OCI-LY7 (cell line): Measurements from ENCODE around the gene TEX9. TPM values are rescaled to one million over a fixed set of nuclear protein-coding genes. Genes with fewer than 3 reads are reported as not detected.
A peak's percentile ranks its signal among the peaks of the same experiment; 100 is the strongest.

Experiments
- BruUV-seq: library from RNA; stranded (reverse); fragments of 400-500 nt; replicated peaks from 2 replicates; lab custom pipeline; 2021; lab: Mats Ljungman, UMichigan
- CTCF ChIA-PET: fragments of 300-600 bp; sonication (Branson Sonifier 250); formaldehyde crosslinking; loops from one replicate; lab custom pipeline; 2022; ENCODE audit warnings: antibody characterized with exemption; ENCODE audit not compliant: unreplicated experiment; lab: Charles Lee
- POLR2A ChIA-PET: fragments of 300-600 bp; sonication (Branson Sonifier 250); formaldehyde crosslinking; loops from one replicate; lab custom pipeline; 2022; ENCODE audit warnings: antibody characterized with exemption; lab: Charles Lee
- DNase-seq: peaks from one replicate; pipeline ENCODE4 v3.0.0-alpha.2; 2015; ENCODE audit warnings: low spot score
- H2AFZ ChIP-seq: fragments of 200-600 bp; sonication (generic), shearing (Covaris generic); 2 replicates; pipeline ENCODE4 v1.6.1; 2014; ENCODE audit warnings: mild to moderate bottlenecking, antibody characterized with exemption, low read length, moderate library complexity
- H3K27ac ChIP-seq: fragments of 200-600 bp; sonication (generic); 2 replicates; pipeline ENCODE4 v1.5.1; 2014; ENCODE audit warnings: mixed run types, low read depth, mild to moderate bottlenecking, moderate library complexity, low read length, inconsistent platforms; ENCODE audit not compliant: poor library complexity, severe bottlenecking
- H3K36me3 ChIP-seq: fragments of 200-600 bp; sonication (generic); 2 replicates; pipeline ENCODE4 v1.6.1; 2014; ENCODE audit warnings: mild to moderate bottlenecking, antibody characterized with exemption, low read length, moderate library complexity, mixed read lengths; ENCODE audit not compliant: insufficient read depth
- H3K4me1 ChIP-seq: fragments of 200-600 bp; sonication (generic); 2 replicates; pipeline ENCODE4 v1.5.1; 2014; ENCODE audit warnings: mild to moderate bottlenecking, low read length; ENCODE audit not compliant: insufficient read depth, poor library complexity, severe bottlenecking
- H3K4me2 ChIP-seq: fragments of 200-600 bp; sonication (generic); 2 replicates; pipeline ENCODE4 v1.6.1; 2014; ENCODE audit warnings: mild to moderate bottlenecking, low read length
- H3K4me3 ChIP-seq: fragments of 200-600 bp; sonication (generic); 2 replicates; pipeline ENCODE4 v1.5.1; 2014; ENCODE audit warnings: mild to moderate bottlenecking, low read depth, low read length; ENCODE audit not compliant: poor library complexity, severe bottlenecking
- H3K79me2 ChIP-seq: fragments of 200-600 bp; sonication (generic); 2 replicates; pipeline ENCODE4 v1.6.1; 2016; ENCODE audit warnings: low read depth, mild to moderate bottlenecking, low read length, moderate library complexity, mixed read lengths; ENCODE audit not compliant: insufficient read depth
- H3K9me2 ChIP-seq: fragments of 200-600 bp; sonication (generic); 2 replicates; pipeline ENCODE4 v1.6.1; 2016; ENCODE audit warnings: mild to moderate bottlenecking, low read length, mixed read lengths; ENCODE audit not compliant: insufficient read depth
- H3K9me3 ChIP-seq: fragments of 200-600 bp; sonication (generic); 2 replicates; pipeline ENCODE4 v1.6.1; 2014; ENCODE audit warnings: mild to moderate bottlenecking, mixed run types, low read length, mixed read lengths
- H4K20me1 ChIP-seq: fragments of 200-600 bp; sonication (generic); 2 replicates; pipeline ENCODE4 v1.6.1; 2014; ENCODE audit warnings: mild to moderate bottlenecking, antibody characterized with exemption, low read length, moderate library complexity, mixed read lengths; ENCODE audit not compliant: insufficient read depth
- EZH2phosphoT487 ChIP-seq: fragments of 200-600 bp; sonication (generic); IDR thresholded peaks from 2 replicates; pipeline ENCODE4 v1.6.1; 2018; ENCODE audit warnings: low read depth, borderline replicate concordance, mild to moderate bottlenecking, mixed run types, antibody characterized with exemption, low read length, moderate library complexity, mixed read lengths
- intact Hi-C: fragments of 100-400 bp; cut with micrococcal nuclease; formaldehyde crosslinking; loops from one replicate; pipeline ENCODE4 v1.10.0; 2022; ENCODE audit not compliant: unreplicated experiment
- total RNA-seq, 2 experiments: library from RNA; depleted of rRNA in 1 of 2; stranded (reverse); fragments of >200 nt in 1 of 2; shearing (Covaris generic) in 1 of 2; gene quantifications; 2 replicates each; pipeline ENCODE4 v1.2.3, GENCODE V29; 2014 to 2022
- TF ChIP-seq, protein P1 (sequence below): fragments of 200-600 bp; sonication (generic); conservative IDR thresholded peaks from 2 replicates; pipeline ENCODE4 v1.5.1; 2014; ENCODE audit warnings: mild to moderate bottlenecking, antibody characterized with exemption, low read length, moderate library complexity, mixed read lengths

The TEX9 gene
- total RNA-seq, 2 experiments from 2014 or later = 20.0 to 44.6 TPM

GRCh38 chr15:56432304-56432703 lies 67.1 kb downstream of the TEX9 start:
- no TSS peak for BruUV-seq
- H3K79me2 ChIP-seq = no peaks in the 10 kb centered on the region
- no peaks in the 10 kb centered on the region for H3K9me3 ChIP-seq
- H3K4me3 ChIP-seq = no peak overlapping the region
- no peak overlapping the region for H2AFZ ChIP-seq
- intact Hi-C loops = no loop called here
- H3K4me1 ChIP-seq = no peaks in the 10 kb centered on the region
- H3K36me3 ChIP-seq = peaks cover 49% of the 10 kb centered on the region
- no peak for DNase-seq
- TF ChIP-seq, protein P1, sequence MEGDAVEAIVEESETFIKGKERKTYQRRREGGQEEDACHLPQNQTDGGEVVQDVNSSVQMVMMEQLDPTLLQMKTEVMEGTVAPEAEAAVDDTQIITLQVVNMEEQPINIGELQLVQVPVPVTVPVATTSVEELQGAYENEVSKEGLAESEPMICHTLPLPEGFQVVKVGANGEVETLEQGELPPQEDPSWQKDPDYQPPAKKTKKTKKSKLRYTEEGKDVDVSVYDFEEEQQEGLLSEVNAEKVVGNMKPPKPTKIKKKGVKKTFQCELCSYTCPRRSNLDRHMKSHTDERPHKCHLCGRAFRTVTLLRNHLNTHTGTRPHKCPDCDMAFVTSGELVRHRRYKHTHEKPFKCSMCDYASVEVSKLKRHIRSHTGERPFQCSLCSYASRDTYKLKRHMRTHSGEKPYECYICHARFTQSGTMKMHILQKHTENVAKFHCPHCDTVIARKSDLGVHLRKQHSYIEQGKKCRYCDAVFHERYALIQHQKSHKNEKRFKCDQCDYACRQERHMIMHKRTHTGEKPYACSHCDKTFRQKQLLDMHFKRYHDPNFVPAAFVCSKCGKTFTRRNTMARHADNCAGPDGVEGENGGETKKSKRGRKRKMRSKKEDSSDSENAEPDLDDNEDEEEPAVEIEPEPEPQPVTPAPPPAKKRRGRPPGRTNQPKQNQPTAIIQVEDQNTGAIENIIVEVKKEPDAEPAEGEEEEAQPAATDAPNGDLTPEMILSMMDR = no peak
- no peak for TF ChIP-seq EZH2phosphoT487
- H3K4me2 ChIP-seq = no peak overlapping the region
- no peaks in the 10 kb centered on the region for H3K9me2 ChIP-seq
- H4K20me1 ChIP-seq = no peaks in the 10 kb centered on the region
- CTCF ChIA-PET = no interaction called here
- POLR2A ChIA-PET = interaction anchor here (0.7 kb wide), 2 partner anchors 178 to 206 kb away, joined by 3 read pairs; no protein-coding TSS in a partner anchor
- H3K27ac ChIP-seq = no peak overlapping the region

GRCh38 chr15:56440214-56440770 lies 75.1 kb downstream of the TEX9 start:
- BruUV-seq = TSS peak; percentile 10
- Histone ChIP-seq H3K9me2 (no peaks in the 10 kb centered on the region), H3K27ac (no peak overlapping the region), H3K36me3 (peaks cover 12% of the 10 kb centered on the region), H3K9me3 (no peaks in the 10 kb centered on the region), H3K4me2 (no peak overlapping the region), H3K4me1 (no peaks in the 10 kb centered on the region), H3K4me3 (no peak overlapping the region), H2AFZ (no peak overlapping the region), H3K79me2 (no peaks in the 10 kb centered on the region), H4K20me1 (no peaks in the 10 kb centered on the region)
- intact Hi-C loops = no loop called here
- ChIA-PET CTCF (no interaction called here), POLR2A (interaction anchor here (0.7 kb wide), 2 partner anchors 35 to 51 kb away, joined by 3 to 4 read pairs; no protein-coding TSS in a partner anchor)
- TF ChIP-seq, protein P1 = no peak
- TF ChIP-seq EZH2phosphoT487 = no peak
- DNase-seq = no peak

GRCh38 chr15:56442354-56442753 lies 77.1 kb downstream of the TEX9 start:
- Histone ChIP-seq H3K4me1 (no peaks in the 10 kb centered on the region), H3K9me3 (no peaks in the 10 kb centered on the region), H4K20me1 (no peaks in the 10 kb centered on the region), H2AFZ (no peak overlapping the region), H3K27ac (no peak overlapping the region), H3K4me2 (no peak overlapping the region), H3K4me3 (no peak overlapping the region), H3K79me2 (no peaks in the 10 kb centered on the region), H3K9me2 (no peaks in the 10 kb centered on the region), H3K36me3 (peaks cover 5% of the 10 kb centered on the region; the same call in 1 of the 2 replicates)
- intact Hi-C loops = no loop called here
- TF ChIP-seq, protein P1 = no peak
- no peak for TF ChIP-seq EZH2phosphoT487
- CTCF ChIA-PET = no interaction called here
- POLR2A ChIA-PET = no interaction called here
- no TSS peak for BruUV-seq
- no peak for DNase-seq
